Fibroblast of lung (primary cell): Measurements from ENCODE around the gene ZFYVE27. TPM values are rescaled to one million over a fixed set of nuclear protein-coding genes. Genes with fewer than 3 reads are reported as not detected.

Source experiments
- DNase-seq, 2 donors: peaks; one replicate each; pipeline versions ENCODE4 v3.0.0 to v3.0.0-alpha.2; 2010; ENCODE audit warnings: low read depth in 2 of 2
- H2AFZ ChIP-seq: 2 replicates; pipeline ENCODE4 v1.5.1; 2012; ENCODE audit warnings: low read length, control low read depth, inconsistent platforms
- H3K27ac ChIP-seq: 2 replicates; pipeline ENCODE4 v1.5.1; 2011; ENCODE audit warnings: low read length, control low read depth; ENCODE audit not compliant: insufficient read depth
- H3K27me3 ChIP-seq: 2 replicates; pipeline ENCODE4 v1.5.1; 2011; ENCODE audit warnings: mild to moderate bottlenecking, low read length; ENCODE audit not compliant: control insufficient read depth, insufficient read depth
- H3K36me3 ChIP-seq: 2 replicates; pipeline ENCODE4 v1.5.1; 2011; ENCODE audit warnings: low read length; ENCODE audit not compliant: control insufficient read depth, insufficient read depth
- H3K4me1 ChIP-seq: 2 replicates; pipeline ENCODE4 v1.5.1; 2011; ENCODE audit warnings: low read length; ENCODE audit not compliant: control insufficient read depth, insufficient read depth; ENCODE audit errors: extremely low read depth
- H3K4me2 ChIP-seq: 2 replicates; pipeline ENCODE4 v1.5.1; 2011; ENCODE audit warnings: low read length, control low read depth; ENCODE audit not compliant: insufficient read depth; ENCODE audit errors: extremely low read depth
- H3K4me3 ChIP-seq, 4 experiments: fragments of 200-600 bp in 1 of 4; sonication (generic) in 1 of 4; replicated peaks in 1 of 4; 2 replicates each; pipeline ENCODE4 v1.5.1; 2011 to 2016; ENCODE audit warnings: low read length in 4 of 4, low read depth in 3 of 4, mild to moderate bottlenecking in 3 of 4, control low read depth in 2 of 4, inconsistent platforms in 1 of 4, mixed read lengths in 1 of 4; ENCODE audit not compliant: insufficient read depth in 1 of 4; ENCODE audit errors: control extremely low read depth in 1 of 4
- H3K79me2 ChIP-seq: 2 replicates; pipeline ENCODE4 v1.5.1; 2012; ENCODE audit warnings: mild to moderate bottlenecking, low read length, inconsistent platforms; ENCODE audit not compliant: control insufficient read depth, insufficient read depth
- H3K9ac ChIP-seq: 2 replicates; pipeline ENCODE4 v1.5.1; 2011; ENCODE audit warnings: mild to moderate bottlenecking, low read length, control low read depth; ENCODE audit not compliant: insufficient read depth
- H3K9me3 ChIP-seq: 2 replicates; pipeline ENCODE4 v1.5.1; 2012; ENCODE audit warnings: low read depth, low read length; ENCODE audit not compliant: control insufficient read depth, insufficient read depth
- H4K20me1 ChIP-seq: 2 replicates; pipeline ENCODE4 v1.5.1; 2011; ENCODE audit warnings: low read length; ENCODE audit not compliant: control insufficient read depth, insufficient read depth; ENCODE audit errors: extremely low read depth
- EZH2 ChIP-seq: IDR thresholded peaks from 2 replicates; pipeline ENCODE4 v1.5.1; 2012; ENCODE audit warnings: low read length, control low read depth, mild to moderate bottlenecking; ENCODE audit errors: missing control alignments
- polyA plus RNA-seq, 2 donors: library from polyadenylated mRNA; depleted of rRNA in 1 of 2; stranded (reverse) in 1 of 2; unstranded in 1 of 2; fragments of >200 nt; gene quantifications; 2 replicates each; pipeline ENCODE4 v1.2.1, GENCODE V29; 2011 to 2012; ENCODE audit warnings: missing spikeins in 1 of 2
- total RNA-seq: library from RNA; depleted of rRNA; stranded (reverse); fragments of >200 nt; gene quantifications from 2 replicates; pipeline ENCODE4 v1.2.1, GENCODE V29; 2014
- TF ChIP-seq, protein P1 (sequence below), 2 donors: IDR thresholded peaks in 1 of 2; conservative IDR thresholded peaks in 1 of 2; 1 replicate in 1 of 2; 2 replicates in 1 of 2; pipeline ENCODE4 v1.5.1; 2011 to 2012; ENCODE audit warnings: low read length in 2 of 2, control low read depth in 1 of 2, inconsistent platforms in 1 of 2, low read depth in 1 of 2, mild to moderate bottlenecking in 1 of 2

The ZFYVE27 gene
- total and polyA plus RNA-seq, 2 donors (not counting 1 experiment from before 2014, with no cell fraction given): 8.3 to 22.1 TPM

DNA sequence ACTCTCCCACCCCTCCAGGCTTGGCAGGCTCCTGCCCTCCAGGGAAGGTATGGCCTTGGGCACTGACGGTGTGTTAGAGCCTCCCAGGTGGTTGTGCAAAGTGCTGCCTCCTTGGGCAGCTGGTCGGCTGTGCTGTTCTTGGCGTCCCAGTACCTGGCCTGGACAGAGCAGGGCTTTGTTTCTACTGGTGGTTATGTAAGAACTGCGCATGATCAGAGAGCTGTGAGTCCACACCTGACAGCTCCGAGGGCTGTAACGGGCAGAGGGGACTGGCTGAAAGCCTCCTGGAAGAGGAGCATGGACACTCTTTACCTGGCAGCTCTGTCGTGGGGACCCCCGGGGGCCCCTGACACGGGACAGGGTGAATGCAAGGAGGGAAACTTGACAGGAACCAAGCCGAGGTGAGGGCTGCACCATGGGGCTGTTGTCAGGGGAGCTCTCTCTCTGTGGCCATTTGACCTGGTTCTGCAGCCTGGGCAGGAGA, 37.9 kb downstream of the ZFYVE27 start:
- Histone ChIP-seq H3K9ac (no peak overlapping the region), H2AFZ (no peak overlapping the region), H4K20me1 (no peaks in the 10 kb centered on the region), H3K27ac (no peak overlapping the region), H3K4me3 (no peak overlapping the region), H3K27me3 (peaks cover 30% of the 10 kb centered on the region), H3K36me3 (no peaks in the 10 kb centered on the region), H3K4me2 (no peak overlapping the region), H3K9me3 (no peaks in the 10 kb centered on the region), H3K79me2 (no peaks in the 10 kb centered on the region), H3K4me1 (no peaks in the 10 kb centered on the region)
- TF ChIP-seq, protein P1, sequence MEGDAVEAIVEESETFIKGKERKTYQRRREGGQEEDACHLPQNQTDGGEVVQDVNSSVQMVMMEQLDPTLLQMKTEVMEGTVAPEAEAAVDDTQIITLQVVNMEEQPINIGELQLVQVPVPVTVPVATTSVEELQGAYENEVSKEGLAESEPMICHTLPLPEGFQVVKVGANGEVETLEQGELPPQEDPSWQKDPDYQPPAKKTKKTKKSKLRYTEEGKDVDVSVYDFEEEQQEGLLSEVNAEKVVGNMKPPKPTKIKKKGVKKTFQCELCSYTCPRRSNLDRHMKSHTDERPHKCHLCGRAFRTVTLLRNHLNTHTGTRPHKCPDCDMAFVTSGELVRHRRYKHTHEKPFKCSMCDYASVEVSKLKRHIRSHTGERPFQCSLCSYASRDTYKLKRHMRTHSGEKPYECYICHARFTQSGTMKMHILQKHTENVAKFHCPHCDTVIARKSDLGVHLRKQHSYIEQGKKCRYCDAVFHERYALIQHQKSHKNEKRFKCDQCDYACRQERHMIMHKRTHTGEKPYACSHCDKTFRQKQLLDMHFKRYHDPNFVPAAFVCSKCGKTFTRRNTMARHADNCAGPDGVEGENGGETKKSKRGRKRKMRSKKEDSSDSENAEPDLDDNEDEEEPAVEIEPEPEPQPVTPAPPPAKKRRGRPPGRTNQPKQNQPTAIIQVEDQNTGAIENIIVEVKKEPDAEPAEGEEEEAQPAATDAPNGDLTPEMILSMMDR (conservative IDR thresholded peaks at IDR 0.05 in 1 of 2, IDR thresholded peaks at IDR 0.05 in 1 of 2; ENCODE audit: low read depth in 1 of 2, low read length in 2 of 2): no peak
- no peak for TF ChIP-seq EZH2
- DNase-seq: no peak

DNA sequence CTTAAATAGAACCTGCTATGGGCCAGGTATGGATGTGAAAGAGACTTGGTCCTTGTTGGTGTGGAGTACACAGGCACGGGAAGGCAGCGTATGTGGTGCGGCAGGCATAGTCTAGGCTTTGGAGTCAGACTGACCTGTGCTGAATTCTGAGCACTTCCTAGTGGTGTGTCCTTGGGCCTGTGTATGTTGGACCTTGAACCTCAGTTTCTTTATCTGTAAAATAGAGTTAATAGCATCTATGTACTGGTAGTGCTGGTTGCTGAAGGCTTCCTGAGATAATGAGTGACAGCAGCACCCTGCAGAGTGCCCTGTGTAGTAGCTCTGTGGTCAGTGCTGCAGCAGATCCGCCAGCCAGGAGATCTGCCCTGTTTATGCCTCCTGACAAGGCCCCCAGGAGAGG, 40.2 kb downstream of the ZFYVE27 start:
- Histone ChIP-seq H3K4me1 (no peaks in the 10 kb centered on the region), H3K4me3 (no peak overlapping the region), H3K4me2 (no peak overlapping the region), H3K79me2 (no peaks in the 10 kb centered on the region), H3K36me3 (no peaks in the 10 kb centered on the region), H3K9me3 (no peaks in the 10 kb centered on the region), H3K9ac (no peak overlapping the region), H4K20me1 (no peaks in the 10 kb centered on the region), H2AFZ (no peak overlapping the region), H3K27ac (no peak overlapping the region), H3K27me3 (peaks cover 27% of the 10 kb centered on the region)
- TF ChIP-seq, protein P1 (conservative IDR thresholded peaks at IDR 0.05 in 1 of 2, IDR thresholded peaks at IDR 0.05 in 1 of 2; ENCODE audit: low read depth in 1 of 2, low read length in 2 of 2): no peak
- TF ChIP-seq EZH2: no peak
- no peak for DNase-seq

DNA sequence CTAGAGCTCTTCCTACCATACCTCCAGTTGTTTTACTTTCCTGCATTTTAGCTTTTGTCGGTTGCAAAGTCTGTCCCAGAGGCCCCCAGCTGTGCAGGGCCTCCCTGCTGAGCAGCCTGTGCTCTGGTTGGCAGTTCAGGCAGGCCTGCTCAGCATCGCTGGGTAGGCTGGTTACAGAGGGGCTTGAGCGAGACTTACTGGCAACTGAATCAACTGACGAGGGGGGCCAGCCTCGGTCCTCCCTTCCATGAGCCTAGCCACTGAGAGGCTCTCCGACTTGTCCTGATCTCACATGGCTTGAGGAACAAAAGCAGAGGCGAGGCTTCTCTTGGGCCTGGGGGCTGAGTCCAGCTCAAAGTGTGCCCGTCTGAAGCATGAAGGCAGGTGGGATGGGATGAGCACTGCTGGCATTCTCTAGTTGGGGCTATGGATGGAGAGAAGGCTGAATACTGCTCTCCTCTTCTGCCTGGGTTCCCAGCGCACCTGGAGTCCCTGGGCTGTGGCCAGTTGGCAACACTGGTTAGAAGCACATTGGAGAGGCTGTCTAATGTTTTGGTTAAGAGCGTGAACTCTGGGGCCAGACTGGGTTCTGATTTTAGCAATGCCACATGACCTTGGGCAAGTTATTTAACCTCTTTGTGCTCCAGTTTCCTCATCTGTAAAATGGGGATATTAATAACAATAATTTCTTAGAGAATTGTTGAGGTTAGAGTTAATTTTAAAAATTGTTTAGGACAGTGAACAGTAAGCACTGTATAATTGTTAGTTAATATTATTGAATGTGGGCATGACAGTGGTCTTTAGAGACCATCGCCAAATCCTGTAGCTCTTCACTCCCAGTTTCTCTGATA, 41.7 kb downstream of the ZFYVE27 start:
- H4K20me1 ChIP-seq: no peaks in the 10 kb centered on the region
- no peak overlapping the region for H3K9ac ChIP-seq
- no peak overlapping the region for H2AFZ ChIP-seq
- TF ChIP-seq, protein P1 (conservative IDR thresholded peaks at IDR 0.05 in 1 of 2, IDR thresholded peaks at IDR 0.05 in 1 of 2; ENCODE audit: low read depth in 1 of 2, low read length in 2 of 2): no peak
- no peak for TF ChIP-seq EZH2
- no peak overlapping the region for H3K4me3 ChIP-seq
- no peak overlapping the region for H3K27ac ChIP-seq
- H3K4me1 ChIP-seq: no peaks in the 10 kb centered on the region
- no peak for DNase-seq
- H3K9me3 ChIP-seq: no peaks in the 10 kb centered on the region
- H3K4me2 ChIP-seq: no peak overlapping the region
- H3K27me3 ChIP-seq: peaks cover 12% of the 10 kb centered on the region
- H3K79me2 ChIP-seq: no peaks in the 10 kb centered on the region
- H3K36me3 ChIP-seq: no peaks in the 10 kb centered on the region
